Left kidney (tissue), 8 donors: Measurements from ENCODE around the gene POU2F2. TPM values are rescaled to one million over a fixed set of nuclear protein-coding genes. Genes with fewer than 3 reads are reported as not detected.

Source experiments
- DNase-seq: peaks from one replicate; pipeline ENCODE4 v3.0.0-alpha.2; 2013
- long read RNA-seq, 8 donors: transcript quantifications; one replicate each; lab custom pipeline, GENCODE V29; 2026
- polyA plus RNA-seq: library from polyadenylated mRNA; unstranded; fragments of 120-200 nt; gene quantifications from one replicate; pipeline ENCODE4 v1.2.1, GENCODE V29; 2013; ENCODE audit not compliant: insufficient read length

POU2F2 gene
- polyA plus RNA-seq = 0.70 TPM
- long read RNA-seq, donor 1 = 0 reads
- long read RNA-seq, donor 2 = 0 reads
- long read RNA-seq, donor 3 = 0 reads
- long read RNA-seq, donor 4 = 0 reads
- long read RNA-seq, donor 5 = 0 reads
- long read RNA-seq, donor 6, partial matches to known transcripts = 0 of 1 reads
- long read RNA-seq, donor 6, other reads (novel, unspliced or antisense) = 0 of 1 reads
- long read RNA-seq, donor 7 = 0 reads
- long read RNA-seq, donor 8 = 0 reads

- no peak for DNase-seq
These were observed at the start of gene POU2F2 for GRCh38 chr19:42132030-42132628. TSS of gene POU2F2 (minus strand) at chr19:42132446. CDS start at chr19:42132411, 35 bp downstream.

DNA sequence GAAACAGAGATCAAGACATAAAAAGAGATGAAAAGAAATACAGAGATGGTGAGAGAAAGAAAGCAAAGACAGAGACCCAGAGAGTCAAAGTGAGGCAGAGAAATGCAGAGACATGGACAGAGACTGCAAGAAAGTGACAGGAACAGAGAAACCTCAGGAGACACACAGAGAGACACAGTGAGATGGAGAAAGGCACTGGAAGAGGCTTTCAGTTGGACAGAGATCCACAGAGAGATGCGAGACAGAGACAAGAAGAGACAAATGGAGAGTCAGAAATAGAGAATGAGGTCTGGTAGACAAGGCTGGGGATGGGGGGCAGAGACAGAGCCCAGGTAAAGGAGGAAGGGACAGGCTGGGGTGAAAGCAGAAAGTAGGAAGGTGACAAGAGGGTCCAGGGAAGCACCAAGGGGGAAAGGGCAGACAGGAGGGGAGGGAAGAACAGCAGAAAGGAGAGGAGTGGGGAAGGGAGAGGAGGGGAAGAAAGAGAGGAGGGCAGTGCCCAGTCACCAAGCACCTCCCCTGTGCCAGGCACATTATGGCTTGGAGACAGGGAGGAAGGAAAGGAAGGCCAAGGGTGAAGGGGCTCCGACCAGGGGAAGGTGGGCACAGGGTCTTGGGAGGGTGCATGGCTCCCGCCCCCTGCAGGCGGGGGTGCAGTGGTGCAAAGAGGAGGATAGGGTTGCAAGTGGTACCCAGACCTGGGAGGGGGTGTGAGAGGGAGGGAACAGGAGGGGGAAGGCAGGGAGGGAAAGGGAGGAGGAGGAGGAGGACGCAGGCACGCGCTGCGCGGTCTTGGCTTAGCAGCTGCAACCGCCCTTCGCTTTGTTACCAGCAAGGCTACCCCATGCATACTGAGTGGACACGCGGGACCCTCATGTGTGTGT lies 46.8 kb upstream of the POU2F2 start:
- DNase-seq = no peak

DNA sequence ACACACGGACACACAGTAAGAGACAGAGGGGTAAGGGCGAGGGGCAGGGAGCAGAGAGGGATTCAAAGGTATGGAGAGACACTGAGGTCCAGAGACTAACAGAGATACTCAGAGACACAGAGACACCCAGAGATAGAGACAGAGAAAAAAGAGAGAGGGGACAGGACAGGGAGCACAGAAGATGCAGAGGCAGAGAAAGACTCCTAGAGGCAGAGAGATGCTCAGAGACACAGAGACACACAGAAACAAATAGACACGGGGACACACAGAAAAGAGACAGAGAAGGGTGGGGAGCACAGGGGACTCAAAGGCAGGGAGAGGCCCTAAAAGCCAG lies 45.4 kb upstream of the POU2F2 start:
- DNase-seq = no peak

- peak; percentile 59 for DNase-seq
These were observed 44.9 kb upstream of the POU2F2 start for GRCh38 chr19:42176990-42177685.

GRCh38 chr19:42176649-42176989 lies 44.4 kb upstream of the POU2F2 start:
- peak; percentile 6 for DNase-seq

DNA sequence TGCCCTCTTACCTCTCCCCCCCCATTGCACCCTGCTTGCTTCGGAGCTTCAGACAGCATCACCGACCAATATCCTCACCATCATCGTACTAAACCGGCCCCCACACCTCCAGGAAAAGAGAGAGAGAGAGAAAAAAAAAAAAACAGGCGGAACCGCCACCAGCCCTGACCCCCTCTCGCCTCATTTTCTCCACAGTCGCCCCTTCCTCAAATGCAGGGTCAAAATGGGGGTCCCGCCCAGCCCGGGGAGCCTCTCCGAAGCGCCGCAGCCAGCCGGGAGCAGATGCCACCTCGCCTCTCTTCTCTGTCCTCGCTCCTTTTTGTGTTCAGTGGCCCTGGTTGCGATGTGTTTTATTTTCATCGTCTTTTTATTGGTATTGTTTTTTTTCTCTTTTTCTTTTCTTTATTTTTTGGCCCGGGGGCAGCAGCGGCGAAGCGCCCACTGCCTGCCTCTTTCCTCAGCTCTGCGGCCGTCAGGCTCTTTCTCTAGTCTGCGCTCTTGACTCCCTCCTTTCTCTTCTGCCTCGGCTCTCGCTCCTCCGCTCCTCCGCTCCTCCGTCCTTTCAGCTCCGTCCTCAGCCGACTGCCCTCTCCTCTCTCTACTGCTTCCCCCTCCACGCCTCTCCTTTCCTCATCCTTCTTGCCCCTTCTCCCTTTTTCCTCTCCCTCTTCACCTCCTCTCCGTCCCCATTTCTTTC lies 43.9 kb upstream of the POU2F2 start:
- no peak for DNase-seq

DNA sequence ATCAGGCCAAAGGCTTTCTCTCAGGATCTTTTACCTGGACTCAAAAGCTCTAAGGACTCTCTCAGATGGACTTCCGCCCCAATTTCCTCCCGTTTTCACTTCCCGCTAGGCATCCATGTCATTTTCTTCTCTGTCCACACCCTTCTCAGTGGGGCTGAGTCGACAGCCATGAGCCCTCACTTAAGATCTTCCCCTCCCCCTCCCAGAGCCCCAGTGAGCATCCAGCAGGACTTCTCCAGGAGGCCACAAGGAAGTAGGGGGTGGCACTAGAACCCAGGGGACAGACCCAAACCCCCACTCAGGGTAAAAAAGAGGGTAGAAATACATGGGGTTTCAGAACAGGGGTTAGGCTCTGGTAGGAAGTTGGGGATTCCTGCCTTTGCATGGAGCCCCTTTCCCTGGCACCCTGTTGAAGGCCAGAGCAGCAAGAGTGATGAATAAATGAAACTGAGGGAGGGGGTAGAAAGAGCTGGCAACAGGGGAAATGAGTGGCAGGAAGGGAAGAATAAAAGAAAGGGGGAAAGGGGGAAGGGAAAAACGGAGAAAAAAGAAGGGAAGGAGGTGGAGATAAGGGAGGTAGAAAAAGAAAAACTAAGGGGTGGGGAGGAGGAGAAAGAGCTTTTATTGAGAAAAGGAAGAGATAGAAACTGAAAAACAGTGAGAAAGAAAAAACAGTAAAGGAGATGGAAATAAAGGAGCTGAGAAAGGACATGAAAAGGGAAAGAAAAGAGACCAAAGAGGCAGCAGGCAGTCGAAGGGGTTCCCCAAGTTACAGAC lies 42.9 kb upstream of the POU2F2 start:
- DNase-seq = no peak

- DNase-seq = no peak
These were observed 41.9 kb upstream of the POU2F2 start for GRCh38 chr19:42174188-42174587.

- DNase-seq = no peak
These were observed 41.4 kb upstream of the POU2F2 start for GRCh38 chr19:42173695-42174094.

- DNase-seq = no peak
These were observed 40.0 kb upstream of the POU2F2 start for GRCh38 chr19:42172261-42172660.

- DNase-seq = no peak
These were observed 38.5 kb upstream of the POU2F2 start for GRCh38 chr19:42170715-42171114.

DNA sequence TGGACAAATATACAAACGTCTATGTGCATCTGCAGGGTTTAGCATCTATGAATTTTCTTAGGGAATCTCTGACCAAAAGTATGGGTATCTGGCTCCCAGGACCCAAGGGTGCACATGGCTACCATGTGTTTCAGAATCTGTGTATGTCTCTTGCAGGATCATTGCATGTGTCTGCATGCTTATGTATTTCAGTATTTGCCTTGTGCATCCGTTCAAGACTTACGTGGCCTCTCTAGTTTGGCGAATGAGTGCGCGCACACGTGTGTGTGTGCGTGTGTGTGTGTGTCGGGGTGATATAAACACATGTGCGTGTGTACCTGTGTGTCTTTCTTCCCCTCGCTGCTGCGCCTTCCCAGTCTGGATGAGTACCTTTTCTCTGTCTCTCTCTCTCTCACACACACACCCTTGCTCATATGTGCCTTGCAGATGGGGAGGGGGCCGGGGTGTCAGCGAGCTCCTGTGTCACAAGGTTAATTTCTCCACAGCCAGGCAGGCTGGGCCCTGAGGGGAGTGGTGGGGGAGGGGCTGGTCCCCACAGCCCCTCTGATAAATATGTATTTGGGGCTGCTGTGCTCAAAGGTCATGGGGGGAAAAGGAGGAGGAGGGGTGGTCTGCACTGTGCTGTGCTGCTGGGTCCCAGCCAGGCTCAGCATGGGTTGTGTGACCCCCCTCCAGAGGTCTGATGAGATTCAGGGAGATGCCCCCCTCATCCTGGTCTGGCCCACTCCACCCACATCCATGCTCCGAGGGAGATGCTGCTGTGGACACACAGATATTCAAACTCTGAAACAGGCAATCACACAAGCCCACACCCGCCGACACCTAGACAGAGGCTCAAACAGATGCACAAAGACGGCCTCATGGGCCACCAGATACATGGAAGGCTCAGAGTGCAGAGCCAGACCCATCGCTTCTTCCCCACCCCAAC lies 37.5 kb upstream of the POU2F2 start:
- DNase-seq = no peak

GRCh38 chr19:42168206-42168605 lies 36.0 kb upstream of the POU2F2 start:
- DNase-seq = no peak

GRCh38 chr19:42166316-42166715 lies 34.1 kb upstream of the POU2F2 start:
- no peak for DNase-seq

- no peak for DNase-seq
These were observed 32.9 kb upstream of the POU2F2 start for GRCh38 chr19:42165146-42165545.

- no peak for DNase-seq
These were observed 29.5 kb upstream of the POU2F2 start for GRCh38 chr19:42161616-42162263.

DNA sequence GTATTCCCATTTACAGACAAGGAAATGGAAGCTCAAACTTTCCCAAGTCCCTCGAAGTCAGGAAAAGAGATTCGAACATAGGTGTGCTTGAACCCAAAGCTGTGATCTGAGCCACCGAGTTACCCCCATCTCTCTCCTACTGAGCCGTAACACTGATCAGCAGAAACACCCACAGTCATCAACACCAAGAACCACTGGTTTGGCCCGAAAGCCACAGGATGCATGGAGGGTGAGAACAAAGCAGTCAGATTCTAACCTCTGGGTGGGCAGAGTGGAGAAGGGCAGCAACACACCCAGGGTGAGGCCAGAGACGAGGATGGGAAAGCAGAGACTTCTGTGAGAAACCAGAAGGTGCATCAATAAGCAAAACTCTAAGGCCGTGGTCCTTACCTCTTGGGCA lies 27.7 kb upstream of the POU2F2 start:
- no peak for DNase-seq

GRCh38 chr19:42158926-42159325 lies 26.7 kb upstream of the POU2F2 start:
- no peak for DNase-seq

DNA sequence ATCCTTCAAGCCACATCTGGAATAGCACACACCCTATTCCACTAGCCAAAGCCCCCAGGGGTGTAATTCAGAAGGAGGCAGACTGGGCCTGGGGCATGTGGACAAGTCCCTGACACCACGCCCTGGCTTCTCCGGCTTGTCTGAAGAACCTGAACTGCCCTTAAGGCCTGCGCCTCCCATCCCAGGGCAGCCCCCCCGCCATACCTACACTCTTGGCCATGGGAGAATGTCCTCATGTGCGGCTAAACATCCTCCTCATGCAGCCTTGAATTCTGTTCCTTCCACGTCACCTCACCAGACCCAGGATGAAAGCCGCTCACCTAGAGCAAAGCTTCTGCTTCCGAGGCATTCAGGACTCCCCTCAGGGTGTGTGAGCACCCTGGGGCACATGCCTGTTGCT lies 24.3 kb upstream of the POU2F2 start:
- no peak for DNase-seq

DNA sequence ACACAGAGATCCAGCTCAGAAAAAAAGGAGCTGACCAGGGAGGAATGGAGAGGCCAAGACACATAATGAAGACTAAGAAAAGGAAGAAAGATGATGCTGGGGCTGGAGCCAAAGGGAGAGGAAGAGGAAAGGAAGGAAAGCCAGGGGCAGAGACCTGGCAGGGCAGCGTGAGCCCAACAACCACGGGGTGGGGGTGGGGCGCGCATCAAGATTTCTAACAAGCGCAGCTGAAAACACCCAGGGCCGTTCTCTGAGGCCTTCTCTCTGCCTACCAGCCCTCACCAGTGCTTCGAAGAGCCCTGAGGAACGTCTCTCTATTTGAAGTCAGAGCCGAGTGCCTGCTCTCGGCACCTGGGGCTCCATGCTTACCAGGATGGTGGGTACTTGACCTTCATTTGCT lies 23.6 kb upstream of the POU2F2 start:
- DNase-seq = no peak
